ENCODE results near the gene IFIT5. TPM values are rescaled to one million over a fixed set of nuclear protein-coding genes. Genes with fewer than 3 reads are reported as not detected.
"Not testable (repeated sequence)": the region's sequence is repeated elsewhere in the genome, so short reads cannot be mapped to it uniquely, and the experiment has no call there.

IFIT5 gene
- polyA plus RNA-seq, 3 donors from 2014 or later: 9.2 to 10.4 (median 10.2) TPM

- Mint-ChIP-seq H3K9me3 (no peaks in the 10 kb centered on the region), H3K27me3 (ENCODE audit: low read depth in 3 of 3) (peaks cover 0 to 2% (median 1%) of the 10 kb centered on the region in 3 donors), H3K4me1 (no peaks in the 10 kb centered on the region), H3K4me3 (no peak overlapping the region), H3K27ac (no peak overlapping the region), H3K36me3 (no peaks in the 10 kb centered on the region)
- no peak for DNase-seq
These were observed 29.7 kb upstream of the IFIT5 start for GRCh38 chr10:89384474-89385340.

GRCh38 chr10:89388806-89389205 lies 25.6 kb upstream of the IFIT5 start:
- Mint-ChIP-seq H3K4me1 (peaks cover 14 to 22% of the 10 kb centered on the region in 2 donors), H3K27me3 (ENCODE audit: low read depth in 3 of 3) (peaks cover 0 to 2% (median 1%) of the 10 kb centered on the region in 3 donors), H3K27ac (no peak overlapping the region), H3K9me3 (no peaks in the 10 kb centered on the region), H3K4me3 (no peak overlapping the region), H3K36me3 (no peaks in the 10 kb centered on the region)
- DNase-seq: no peak

DNA sequence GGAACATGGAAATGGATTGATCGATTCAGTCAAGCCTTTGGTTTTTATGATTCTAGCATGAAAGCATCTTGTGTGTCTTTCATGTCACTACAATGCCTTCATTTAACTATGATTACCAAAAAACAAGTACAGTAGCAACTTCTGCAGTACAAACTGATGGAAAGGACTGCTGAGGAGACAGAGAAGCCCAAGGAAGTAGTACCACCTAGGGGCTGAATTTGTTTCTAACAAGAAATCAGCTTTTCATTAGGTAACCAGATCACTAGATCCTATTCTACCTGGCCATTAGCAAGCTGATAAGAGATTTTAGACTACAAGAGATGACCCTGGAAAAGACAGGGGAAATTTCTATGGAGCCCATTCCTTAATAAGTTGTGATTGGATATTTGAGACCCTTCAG lies 25.1 kb upstream of the IFIT5 start:
- Mint-ChIP-seq H3K4me3 (no peak overlapping the region), H3K36me3 (no peaks in the 10 kb centered on the region), H3K27ac (no peak overlapping the region), H3K4me1 (peaks cover 14 to 25% of the 10 kb centered on the region in 2 donors), H3K9me3 (no peaks in the 10 kb centered on the region), H3K27me3 (ENCODE audit: low read depth in 3 of 3) (peaks cover 0 to 2% (median 1%) of the 10 kb centered on the region in 3 donors)
- no peak for DNase-seq

- Mint-ChIP-seq H3K4me3 (peak overlapping the region in 2 of 5 donors; percentile 5 to 10), H3K27ac (peak overlapping the region in 5 of 6 donors; percentile 5 to 69 (median 47)), H3K9me3 (no peaks in the 10 kb centered on the region), H3K4me1 (peaks cover 14 to 25% of the 10 kb centered on the region in 2 donors), H3K36me3 (peaks cover 0 to 6% (median 0%) of the 10 kb centered on the region in 3 donors), H3K27me3 (ENCODE audit: low read depth in 3 of 3) (peaks cover 0 to 2% (median 1%) of the 10 kb centered on the region in 3 donors)
- DNase-seq: no peak
These were observed 23.7 kb upstream of the IFIT5 start for GRCh38 chr10:89390476-89391225.

DNA sequence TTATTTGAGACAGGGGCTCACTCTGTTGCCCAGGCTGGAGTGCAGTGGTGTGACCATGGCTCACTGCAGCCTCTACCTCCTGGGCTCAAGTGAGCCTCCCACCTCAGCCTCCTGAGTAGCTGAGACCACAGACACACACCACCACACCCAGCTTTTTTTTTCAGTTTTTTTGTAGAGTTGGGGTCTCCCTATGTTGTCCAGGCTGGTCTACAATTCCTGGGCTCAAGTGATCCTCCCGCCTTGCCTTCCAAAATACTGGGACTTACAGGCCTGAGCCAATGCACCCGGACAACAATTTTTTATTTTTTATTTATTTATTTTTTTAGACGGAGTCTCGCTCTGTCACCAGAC lies 23.2 kb upstream of the IFIT5 start:
- Mint-ChIP-seq H3K4me3 (peak overlapping the region in 2 of 5 donors; percentile 5 to 10), H3K27ac (peak overlapping the region in 1 of 6 donors; percentile 69), H3K4me1 (peaks cover 14 to 25% of the 10 kb centered on the region in 2 donors)
- not testable (repeated sequence) for DNase-seq; H3K27me3 Mint-ChIP-seq (ENCODE audit: low read depth in 3 of 3); H3K9me3 Mint-ChIP-seq; H3K36me3 Mint-ChIP-seq

DNA sequence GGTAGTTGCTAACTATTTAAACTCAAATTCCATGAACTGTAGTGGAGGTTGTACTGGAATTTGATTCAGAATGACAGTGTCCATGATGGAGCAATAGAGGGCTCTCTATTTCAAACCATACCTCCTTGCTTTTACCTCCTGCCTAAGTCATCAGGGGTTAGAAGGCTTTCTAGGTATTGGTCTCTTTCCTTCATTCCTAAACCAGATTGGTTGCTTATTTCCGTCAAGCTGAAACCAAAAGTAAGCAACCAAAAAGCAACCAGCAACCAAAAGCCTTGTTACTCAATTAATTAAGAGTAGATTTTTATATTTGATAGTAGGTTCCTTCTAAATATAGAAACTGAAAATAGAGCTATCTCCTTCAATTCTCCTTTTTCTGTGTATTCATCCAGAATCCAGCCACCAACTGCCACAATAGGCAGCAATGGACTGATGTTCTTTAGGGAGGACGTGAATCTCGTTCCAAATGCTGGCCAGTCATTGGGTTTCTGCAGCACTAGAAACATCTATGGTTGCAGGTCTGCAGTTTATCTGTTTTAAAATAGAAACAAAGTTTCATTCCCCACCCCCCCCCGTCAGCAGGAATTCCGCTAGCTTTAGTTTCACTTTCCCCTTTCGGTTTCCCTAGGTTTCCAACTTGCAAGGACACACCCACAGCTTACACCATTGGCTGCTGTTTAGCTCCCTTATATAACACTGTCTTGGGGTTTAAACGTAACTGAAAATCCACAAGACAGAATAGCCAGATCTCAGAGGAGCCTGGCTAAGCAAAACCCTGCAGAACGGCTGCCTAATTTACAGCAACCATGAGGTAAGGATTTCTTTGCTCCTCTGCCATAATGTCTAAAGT lies 22.2 kb upstream of the IFIT5 start, which contains the start of gene IFIT1:
Gene IFIT1, plus strand, starts transcription at position 717 of the 850 bp plus-strand sequence. Its CDS starts 90 bp downstream, at position 807.
- peak; percentile 66 to 72 (median 72) for DNase-seq
- H3K4me3 Mint-ChIP-seq: peak within 1 kb of the TSS; percentile 84 to 95 (median 88)

DNA sequence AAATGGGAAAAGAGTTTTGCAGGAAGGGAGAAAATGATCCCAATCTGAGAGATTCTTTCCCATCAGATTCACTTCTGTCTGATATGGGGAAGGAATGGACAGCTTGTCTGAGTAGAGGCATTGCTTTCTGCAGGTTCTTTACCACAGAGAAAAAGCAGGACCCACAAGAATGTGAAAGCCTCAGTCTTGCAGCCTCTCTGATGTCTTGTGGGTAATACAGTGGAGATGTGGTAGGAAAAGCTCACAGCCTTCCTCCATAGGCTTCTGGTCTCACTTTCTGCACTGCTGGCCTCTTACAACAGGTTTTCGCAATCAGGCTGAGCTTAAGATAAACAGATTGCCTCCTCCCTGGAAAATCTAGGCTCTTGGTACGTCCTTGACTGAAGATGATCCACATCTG lies 21.4 kb upstream of the IFIT5 start:
- Mint-ChIP-seq H3K4me3 (peak overlapping the region; percentile 84 to 95 (median 88)), H3K27ac (peak overlapping the region; percentile 84 to 97 (median 90)), H3K4me1 (peaks cover 14 to 25% of the 10 kb centered on the region in 2 donors), H3K27me3 (ENCODE audit: low read depth in 3 of 3) (peaks cover 0 to 2% (median 1%) of the 10 kb centered on the region in 3 donors), H3K9me3 (peaks cover 0 to 1% (median 0%) of the 10 kb centered on the region in 6 donors), H3K36me3 (peaks cover 0 to 12% (median 0%) of the 10 kb centered on the region in 3 donors)
- peak; percentile 23 to 31 (median 28) for DNase-seq

More for the DNA sequence above, 22.2 kb upstream of the IFIT5 start, which contains the start of gene IFIT1:
- peaks cover 0 to 12% (median 0%) of the 10 kb centered on the region in 3 donors for H3K36me3 Mint-ChIP-seq
- peaks cover 0 to 2% (median 1%) of the 10 kb centered on the region in 3 donors for H3K27me3 Mint-ChIP-seq (ENCODE audit: low read depth in 3 of 3)
- H3K4me1 Mint-ChIP-seq: peaks cover 14 to 25% of the 10 kb centered on the region in 2 donors
- peak within 1 kb of the TSS; percentile 84 to 97 (median 90) for H3K27ac Mint-ChIP-seq
- H3K9me3 Mint-ChIP-seq: peaks cover 0 to 1% (median 0%) of the 10 kb centered on the region in 6 donors

DNA sequence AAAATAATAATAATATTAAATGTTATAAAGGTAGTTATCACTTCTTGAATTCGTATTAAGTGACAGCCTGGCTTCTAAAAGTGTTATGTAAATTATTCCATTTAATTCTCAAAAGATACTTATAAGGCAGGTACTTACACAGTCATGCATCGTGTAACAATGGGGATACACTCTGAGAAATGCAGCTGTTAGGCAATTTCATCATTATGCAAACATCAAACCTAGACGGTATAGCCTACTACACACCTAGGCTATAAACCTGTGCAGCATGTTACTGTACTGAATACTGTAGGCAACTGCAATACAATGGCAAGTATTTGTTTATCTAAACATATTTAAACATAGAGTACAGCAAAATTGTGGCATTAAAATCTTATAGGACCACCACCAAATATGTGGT lies 20.5 kb upstream of the IFIT5 start:
- peaks cover 0 to 1% (median 0%) of the 10 kb centered on the region in 6 donors for H3K9me3 Mint-ChIP-seq
- H3K27me3 Mint-ChIP-seq (ENCODE audit: low read depth in 3 of 3): peaks cover 0 to 3% (median 2%) of the 10 kb centered on the region in 3 donors
- peaks cover 0 to 12% (median 0%) of the 10 kb centered on the region in 3 donors for H3K36me3 Mint-ChIP-seq
- peak overlapping the region in 1 of 5 donors; percentile 28 for H3K4me3 Mint-ChIP-seq
- no peak for DNase-seq
- no peak overlapping the region for H3K27ac Mint-ChIP-seq
- H3K4me1 Mint-ChIP-seq: peaks cover 14 to 25% of the 10 kb centered on the region in 2 donors

GRCh38 chr10:89395141-89395540 lies 19.2 kb upstream of the IFIT5 start:
- peaks cover 0 to 1% (median 0%) of the 10 kb centered on the region in 6 donors for H3K9me3 Mint-ChIP-seq

GRCh38 chr10:89398003-89398749 lies 16.2 kb upstream of the IFIT5 start:
- peaks cover 3 to 9% of the 10 kb centered on the region in 2 donors for H3K4me1 Mint-ChIP-seq
- peaks cover 0 to 1% (median 0%) of the 10 kb centered on the region in 6 donors for H3K9me3 Mint-ChIP-seq
- no peak for DNase-seq
- peaks cover 0 to 29% (median 11%) of the 10 kb centered on the region in 3 donors for H3K36me3 Mint-ChIP-seq
- peaks cover 0 to 2% (median 2%) of the 10 kb centered on the region in 3 donors for H3K27me3 Mint-ChIP-seq (ENCODE audit: low read depth in 3 of 3)
- H3K27ac Mint-ChIP-seq: no peak overlapping the region
- H3K4me3 Mint-ChIP-seq: no peak overlapping the region

More at GRCh38 chr10:89395141-89395540, 19.2 kb upstream of the IFIT5 start:
- H3K4me1 Mint-ChIP-seq: peaks cover 14 to 25% of the 10 kb centered on the region in 2 donors
- DNase-seq: no peak
- H3K4me3 Mint-ChIP-seq: no peak overlapping the region
- peaks cover 0 to 3% (median 2%) of the 10 kb centered on the region in 3 donors for H3K27me3 Mint-ChIP-seq (ENCODE audit: low read depth in 3 of 3)
- H3K27ac Mint-ChIP-seq: no peak overlapping the region
- peaks cover 0 to 12% (median 0%) of the 10 kb centered on the region in 3 donors for H3K36me3 Mint-ChIP-seq

GRCh38 chr10:89399956-89400355 lies 14.4 kb upstream of the IFIT5 start:
- Mint-ChIP-seq H3K4me1 (no peaks in the 10 kb centered on the region), H3K4me3 (no peak overlapping the region), H3K9me3 (peaks cover 0 to 1% (median 0%) of the 10 kb centered on the region in 6 donors), H3K27ac (no peak overlapping the region), H3K36me3 (peaks cover 0 to 43% (median 23%) of the 10 kb centered on the region in 3 donors), H3K27me3 (ENCODE audit: low read depth in 3 of 3) (peaks cover 0 to 2% (median 2%) of the 10 kb centered on the region in 3 donors)
- DNase-seq: no peak

- no peaks in the 10 kb centered on the region for H3K9me3 Mint-ChIP-seq
- DNase-seq: no peak
- H3K4me3 Mint-ChIP-seq: no peak overlapping the region
- H3K4me1 Mint-ChIP-seq: no peaks in the 10 kb centered on the region
- no peak overlapping the region for H3K27ac Mint-ChIP-seq
- H3K36me3 Mint-ChIP-seq: peaks cover 0 to 49% (median 27%) of the 10 kb centered on the region in 3 donors
- peaks cover 0 to 2% (median under 1%) of the 10 kb centered on the region in 3 donors for H3K27me3 Mint-ChIP-seq (ENCODE audit: low read depth in 3 of 3)
These were observed 11.3 kb upstream of the IFIT5 start for GRCh38 chr10:89403043-89403442.

Data from immature natural killer cell (primary cell).